ENCODE results near the gene NUP54. TPM values are rescaled to one million over a fixed set of nuclear protein-coding genes. Genes with fewer than 3 reads are reported as not detected.

Gene NUP54
- total and polyA plus RNA-seq, 2 experiments from 2014 or later, result 22.0 to 31.6 TPM

GRCh38 chr4:76087007-76087769 lies 61.0 kb downstream of the NUP54 start:
- H3K9me3 ChIP-seq (ENCODE audit: low read depth), result no peaks in the 10 kb centered on the region
- TF ChIP-seq CTCF (IDR thresholded peaks at IDR 0.05; ENCODE audit: low read depth, low read length), result peak; percentile 75
- H3K4me1 ChIP-seq (ENCODE audit: low read depth), result no peaks in the 10 kb centered on the region
- H3K27ac ChIP-seq, result no peak overlapping the region
- H3K36me3 ChIP-seq, result no peaks in the 10 kb centered on the region
- H3K4me3 ChIP-seq, result no peak overlapping the region
- no peaks in the 10 kb centered on the region for H3K27me3 ChIP-seq
- peak; percentile 80 for DNase-seq (ENCODE audit: low read depth in 1 of 2, low spot score in 1 of 2)

GRCh38 chr4:76084542-76084941 lies 63.7 kb downstream of the NUP54 start:
- no peak for TF ChIP-seq CTCF (IDR thresholded peaks at IDR 0.05; ENCODE audit: low read depth, low read length)
- peak in 1 of 2 donors; percentile 8 for DNase-seq (ENCODE audit: low read depth in 1 of 2, low spot score in 1 of 2)

GRCh38 chr4:76083386-76083988 lies 64.7 kb downstream of the NUP54 start:
- H3K9me3 ChIP-seq (ENCODE audit: low read depth), result no peaks in the 10 kb centered on the region
- no peaks in the 10 kb centered on the region for H3K27me3 ChIP-seq
- no peaks in the 10 kb centered on the region for H3K36me3 ChIP-seq
- TF ChIP-seq CTCF (IDR thresholded peaks at IDR 0.05; ENCODE audit: low read depth, low read length), result no peak
- DNase-seq (ENCODE audit: low read depth in 1 of 2, low spot score in 1 of 2), result no peak
- H3K4me3 ChIP-seq, result no peak overlapping the region
- H3K27ac ChIP-seq, result no peak overlapping the region
- H3K4me1 ChIP-seq (ENCODE audit: low read depth), result no peaks in the 10 kb centered on the region

More at GRCh38 chr4:76084542-76084941, 63.7 kb downstream of the NUP54 start:
- Histone ChIP-seq H3K4me3 (no peak overlapping the region), H3K27ac (no peak overlapping the region), H3K9me3 (ENCODE audit: low read depth) (no peaks in the 10 kb centered on the region), H3K36me3 (no peaks in the 10 kb centered on the region), H3K27me3 (no peaks in the 10 kb centered on the region), H3K4me1 (ENCODE audit: low read depth) (no peaks in the 10 kb centered on the region)

GRCh38 chr4:76078033-76078613 lies 70.1 kb downstream of the NUP54 start:
- Histone ChIP-seq H3K27me3 (no peaks in the 10 kb centered on the region), H3K27ac (peak overlapping the region; percentile 72), H3K4me3 (no peak overlapping the region), H3K36me3 (no peaks in the 10 kb centered on the region), H3K4me1 (ENCODE audit: low read depth) (peaks cover 26% of the 10 kb centered on the region), H3K9me3 (ENCODE audit: low read depth) (no peaks in the 10 kb centered on the region)
- no peak for TF ChIP-seq CTCF (IDR thresholded peaks at IDR 0.05; ENCODE audit: low read depth, low read length)
- peak in 1 of 2 donors; percentile 26 for DNase-seq (ENCODE audit: low read depth in 1 of 2, low spot score in 1 of 2)

- Histone ChIP-seq H3K27ac (peak overlapping the region; percentile 73), H3K36me3 (no peaks in the 10 kb centered on the region), H3K9me3 (ENCODE audit: low read depth) (no peaks in the 10 kb centered on the region), H3K27me3 (no peaks in the 10 kb centered on the region), H3K4me3 (no peak overlapping the region), H3K4me1 (ENCODE audit: low read depth) (peaks cover 26% of the 10 kb centered on the region)
- TF ChIP-seq CTCF (IDR thresholded peaks at IDR 0.05; ENCODE audit: low read depth, low read length), result no peak
- no peak for DNase-seq (ENCODE audit: low read depth in 1 of 2, low spot score in 1 of 2)
Observed at GRCh38 chr4:76074993-76075600, 73.1 kb downstream of the NUP54 start.

Measured in cardiac muscle cell (in vitro differentiated cells and primary cell).